ENCODE measurements around the gene IL1RAPL2. TPM values are rescaled to one million over a fixed set of nuclear protein-coding genes. Genes with fewer than 3 reads are reported as not detected.

Gene IL1RAPL2
- total RNA-seq, 1 donor from 2014 or later, result 0.58 TPM

DNA sequence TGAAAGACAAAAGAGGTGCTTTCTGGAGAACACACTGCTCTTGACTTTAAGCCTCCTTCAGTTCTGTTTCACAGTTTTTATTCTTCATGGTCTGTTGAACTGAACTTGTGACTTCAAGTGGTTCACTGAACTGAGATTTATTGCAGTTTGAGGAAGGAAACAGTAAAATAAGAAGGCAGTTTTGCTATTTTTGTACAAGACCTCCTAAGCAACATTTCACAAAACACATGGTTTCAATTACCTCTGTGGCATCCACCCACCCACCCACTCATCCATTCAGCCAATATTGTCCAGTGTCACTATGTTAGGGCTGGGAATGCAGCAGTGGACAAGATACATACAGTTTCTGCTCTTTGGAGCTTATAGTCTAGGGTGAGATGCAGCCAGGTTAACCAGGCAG, 131.3 kb downstream of the IL1RAPL2 start:
- Mint-ChIP-seq H3K36me3 (ENCODE audit: low read depth) (no peaks in the 10 kb centered on the region), H3K9me3 (peaks cover 2% of the 10 kb centered on the region), H3K27me3 (ENCODE audit: low read depth) (no peaks in the 10 kb centered on the region), H3K4me1 (no peaks in the 10 kb centered on the region), H3K4me3 (no peak overlapping the region), H3K27ac (ENCODE audit: unreplicated experiment) (no peak overlapping the region)
- TF ChIP-seq, protein P1, sequence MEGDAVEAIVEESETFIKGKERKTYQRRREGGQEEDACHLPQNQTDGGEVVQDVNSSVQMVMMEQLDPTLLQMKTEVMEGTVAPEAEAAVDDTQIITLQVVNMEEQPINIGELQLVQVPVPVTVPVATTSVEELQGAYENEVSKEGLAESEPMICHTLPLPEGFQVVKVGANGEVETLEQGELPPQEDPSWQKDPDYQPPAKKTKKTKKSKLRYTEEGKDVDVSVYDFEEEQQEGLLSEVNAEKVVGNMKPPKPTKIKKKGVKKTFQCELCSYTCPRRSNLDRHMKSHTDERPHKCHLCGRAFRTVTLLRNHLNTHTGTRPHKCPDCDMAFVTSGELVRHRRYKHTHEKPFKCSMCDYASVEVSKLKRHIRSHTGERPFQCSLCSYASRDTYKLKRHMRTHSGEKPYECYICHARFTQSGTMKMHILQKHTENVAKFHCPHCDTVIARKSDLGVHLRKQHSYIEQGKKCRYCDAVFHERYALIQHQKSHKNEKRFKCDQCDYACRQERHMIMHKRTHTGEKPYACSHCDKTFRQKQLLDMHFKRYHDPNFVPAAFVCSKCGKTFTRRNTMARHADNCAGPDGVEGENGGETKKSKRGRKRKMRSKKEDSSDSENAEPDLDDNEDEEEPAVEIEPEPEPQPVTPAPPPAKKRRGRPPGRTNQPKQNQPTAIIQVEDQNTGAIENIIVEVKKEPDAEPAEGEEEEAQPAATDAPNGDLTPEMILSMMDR (conservative IDR thresholded peaks at IDR 0.05), result no peak
- DNase-seq (ENCODE audit: low read depth, low spot score), result no peak

DNA sequence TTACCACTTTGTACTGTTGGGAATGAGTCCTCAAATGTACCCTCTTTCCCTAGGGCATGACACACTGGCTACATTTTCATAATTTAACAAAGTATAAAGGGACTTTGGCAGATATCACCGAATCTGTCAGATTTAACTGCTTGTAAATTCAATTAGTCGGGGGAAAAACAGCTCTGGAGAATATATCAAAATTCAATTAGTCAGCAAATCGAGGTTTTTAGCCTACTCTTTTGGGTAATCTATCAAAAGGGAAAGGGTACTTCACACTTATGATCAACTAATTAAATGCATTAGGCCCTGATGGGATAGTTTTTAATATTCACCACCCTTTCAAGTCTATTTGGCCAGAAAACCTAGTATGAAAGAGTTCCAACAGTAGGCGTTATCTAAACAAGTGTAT, 141.0 kb downstream of the IL1RAPL2 start:
- Mint-ChIP-seq H3K4me1 (no peaks in the 10 kb centered on the region), H3K9me3 (no peaks in the 10 kb centered on the region), H3K4me3 (no peak overlapping the region), H3K36me3 (ENCODE audit: low read depth) (no peaks in the 10 kb centered on the region), H3K27me3 (ENCODE audit: low read depth) (no peaks in the 10 kb centered on the region), H3K27ac (ENCODE audit: unreplicated experiment) (no peak overlapping the region)
- TF ChIP-seq, protein P1 (conservative IDR thresholded peaks at IDR 0.05), result no peak
- no peak for DNase-seq (ENCODE audit: low read depth, low spot score)

DNA sequence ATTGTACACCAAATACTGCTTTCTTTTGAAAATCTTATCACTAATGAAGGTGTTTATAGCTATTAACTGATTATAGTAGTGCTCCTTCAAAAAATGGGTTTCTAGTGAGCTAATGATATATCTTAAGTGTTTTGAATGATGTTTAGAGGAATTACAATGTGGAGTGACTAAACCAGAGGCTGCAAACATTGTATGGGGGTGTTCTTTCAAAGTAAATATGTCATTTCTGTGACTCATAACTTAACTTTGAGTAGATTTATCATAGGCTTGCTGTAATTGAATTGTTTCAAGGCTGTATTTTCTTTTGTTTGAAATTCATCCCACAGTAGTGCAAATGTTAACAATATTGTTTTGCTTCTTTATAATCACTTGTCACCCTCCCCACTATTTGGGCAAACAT, 141.6 kb downstream of the IL1RAPL2 start:
- Mint-ChIP-seq H3K27me3 (ENCODE audit: low read depth) (no peaks in the 10 kb centered on the region), H3K9me3 (no peaks in the 10 kb centered on the region), H3K4me3 (no peak overlapping the region), H3K36me3 (ENCODE audit: low read depth) (no peaks in the 10 kb centered on the region), H3K27ac (ENCODE audit: unreplicated experiment) (no peak overlapping the region), H3K4me1 (no peaks in the 10 kb centered on the region)
- TF ChIP-seq, protein P1 (conservative IDR thresholded peaks at IDR 0.05), result no peak
- DNase-seq (ENCODE audit: low read depth, low spot score), result no peak

DNA sequence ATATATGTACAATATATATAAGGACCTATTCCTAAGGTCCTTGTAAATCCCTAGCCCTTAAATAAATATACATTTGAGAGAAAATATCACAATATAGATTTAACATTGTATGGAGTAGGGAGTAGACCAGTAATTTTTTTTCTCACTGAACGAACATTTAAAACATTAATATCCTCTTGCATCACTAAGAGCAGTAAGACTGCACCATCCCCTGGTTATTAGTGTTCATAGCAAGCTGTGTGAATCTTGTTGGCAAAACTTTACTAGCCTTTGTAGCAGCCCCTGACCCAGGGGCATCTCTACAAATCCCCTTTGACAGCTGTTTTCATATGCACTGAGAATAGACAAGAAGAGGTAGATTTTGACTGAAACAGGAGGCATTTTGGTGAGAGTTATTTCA, 146.5 kb downstream of the IL1RAPL2 start:
- no peak overlapping the region for H3K27ac Mint-ChIP-seq (ENCODE audit: unreplicated experiment)
- H3K4me1 Mint-ChIP-seq, result no peaks in the 10 kb centered on the region
- peaks cover 2% of the 10 kb centered on the region for H3K27me3 Mint-ChIP-seq (ENCODE audit: low read depth)
- TF ChIP-seq, protein P1 (conservative IDR thresholded peaks at IDR 0.05), result no peak
- peaks cover 17% of the 10 kb centered on the region for H3K9me3 Mint-ChIP-seq
- H3K36me3 Mint-ChIP-seq (ENCODE audit: low read depth), result no peaks in the 10 kb centered on the region
- no peak for DNase-seq (ENCODE audit: low read depth, low spot score)
- H3K4me3 Mint-ChIP-seq, result no peak overlapping the region

DNA sequence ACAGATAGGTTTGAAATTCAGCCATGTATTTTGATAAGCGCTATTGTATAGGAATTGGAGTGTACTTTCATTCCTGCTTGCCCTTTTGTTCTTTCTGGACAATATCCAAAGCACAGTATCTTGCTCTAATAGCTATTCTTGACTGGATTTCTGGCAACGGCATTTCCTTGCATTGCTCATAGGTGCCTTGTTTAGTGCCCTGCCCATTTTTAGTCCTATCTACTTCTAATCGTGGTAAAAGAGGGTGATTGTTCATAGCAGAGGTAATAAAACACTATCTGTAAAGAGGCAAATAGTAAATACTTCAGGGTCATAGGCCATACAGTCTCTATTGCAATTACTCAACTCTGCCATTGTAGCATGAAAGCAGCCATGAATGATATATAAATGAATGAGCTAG, 155.9 kb downstream of the IL1RAPL2 start:
- Mint-ChIP-seq H3K4me3 (no peak overlapping the region), H3K4me1 (no peaks in the 10 kb centered on the region), H3K9me3 (peaks cover 13% of the 10 kb centered on the region), H3K27me3 (ENCODE audit: low read depth) (no peaks in the 10 kb centered on the region), H3K27ac (ENCODE audit: unreplicated experiment) (no peak overlapping the region), H3K36me3 (ENCODE audit: low read depth) (no peaks in the 10 kb centered on the region)
- TF ChIP-seq, protein P1 (conservative IDR thresholded peaks at IDR 0.05), result no peak
- DNase-seq (ENCODE audit: low read depth, low spot score), result no peak

DNA sequence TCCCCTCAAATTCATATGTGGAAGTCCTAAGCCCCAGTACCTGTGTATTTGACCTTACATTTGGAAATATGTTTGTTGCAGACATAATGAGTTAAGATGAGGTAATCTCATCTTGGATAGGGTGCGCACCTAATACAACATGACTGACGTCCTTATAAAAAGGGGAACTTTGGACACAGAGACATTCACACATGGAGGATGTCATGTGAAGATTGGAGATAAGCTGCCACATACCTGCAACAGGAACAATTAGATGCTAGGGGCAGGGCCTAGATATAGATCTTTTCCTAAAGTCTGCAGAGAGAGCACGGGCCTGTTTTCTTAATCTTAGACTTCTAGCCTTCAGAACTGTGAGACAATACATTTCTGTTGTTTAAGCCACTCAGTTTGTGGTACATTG, 162.5 kb downstream of the IL1RAPL2 start:
- DNase-seq (ENCODE audit: low read depth, low spot score), result no peak
- Mint-ChIP-seq H3K27ac (ENCODE audit: unreplicated experiment) (no peak overlapping the region), H3K36me3 (ENCODE audit: low read depth) (no peaks in the 10 kb centered on the region), H3K9me3 (peaks cover 9% of the 10 kb centered on the region), H3K4me3 (no peak overlapping the region), H3K4me1 (no peaks in the 10 kb centered on the region), H3K27me3 (ENCODE audit: low read depth) (no peaks in the 10 kb centered on the region)
- TF ChIP-seq, protein P1 (conservative IDR thresholded peaks at IDR 0.05), result no peak
